CD8-positive, alpha-beta memory T cell (primary cell): ENCODE data around the gene HOXD3. TPM values are rescaled to one million over a fixed set of nuclear protein-coding genes. Genes with fewer than 3 reads are reported as not detected.

Experiments used
- CTCF ChIA-PET: fragments of 350-600 bp; sonication (Branson Sonifier 250); formaldehyde crosslinking; loops from one replicate; lab custom pipeline; 2021; ENCODE audit warnings: antibody characterized with exemption; lab: Charles Lee
- POLR2A ChIA-PET: fragments of 350-600 bp; sonication (Branson Sonifier 250); formaldehyde crosslinking; loops from one replicate; lab custom pipeline; 2021; ENCODE audit warnings: antibody characterized with exemption; lab: Charles Lee
- DNase-seq, 5 donors: peaks; one replicate each; pipeline versions ENCODE4 v3.0.0 to v3.0.0-alpha.2; 2020 to 2022; ENCODE audit warnings: mixed read lengths in 1 of 5
- H3K27ac ChIP-seq: one replicate; pipeline ENCODE4 v1.7.0; 2013; ENCODE audit warnings: low read depth, mild to moderate bottlenecking, low read length, moderate library complexity
- H3K27me3 ChIP-seq: 2 replicates; pipeline ENCODE4 v1.7.0; 2013; ENCODE audit warnings: low read length, mild to moderate bottlenecking; ENCODE audit not compliant: insufficient read depth, poor library complexity, severe bottlenecking
- H3K36me3 ChIP-seq: 2 replicates; pipeline ENCODE4 v1.7.0; 2013; ENCODE audit warnings: mild to moderate bottlenecking, low read length, moderate library complexity; ENCODE audit not compliant: insufficient read depth
- H3K4me1 ChIP-seq: 2 replicates; pipeline ENCODE4 v1.7.0; 2013; ENCODE audit warnings: mild to moderate bottlenecking, low read length, moderate library complexity; ENCODE audit not compliant: insufficient read depth
- H3K4me3 ChIP-seq: 2 replicates; pipeline ENCODE4 v1.7.0; 2013; ENCODE audit warnings: mild to moderate bottlenecking, low read length
- H3K9me3 ChIP-seq: 2 replicates; pipeline ENCODE4 v1.7.0; 2013; ENCODE audit warnings: mild to moderate bottlenecking, low read length
- H3K27ac Mint-ChIP-seq, 8 donors: one replicate each; pipeline ENCODE4 v1.8.0; 2020 to 2021; ENCODE audit warnings: mixed read lengths in 8 of 8, mild to moderate bottlenecking in 6 of 8, inconsistent platforms in 3 of 8, moderate library complexity in 3 of 8
- H3K27me3 Mint-ChIP-seq, 2 donors: one replicate each; pipeline ENCODE4 v1.8.0; 2020 to 2021; ENCODE audit warnings: mixed read lengths in 2 of 2, mild to moderate bottlenecking in 1 of 2, moderate library complexity in 1 of 2
- H3K36me3 Mint-ChIP-seq, 3 donors: one replicate each; pipeline ENCODE4 v1.8.0; 2020 to 2021; ENCODE audit warnings: mixed read lengths in 3 of 3, inconsistent platforms in 1 of 3, mild to moderate bottlenecking in 1 of 3
- H3K4me1 Mint-ChIP-seq, 3 donors: one replicate each; pipeline ENCODE4 v1.8.0; 2020 to 2021; ENCODE audit warnings: mixed read lengths in 3 of 3, inconsistent platforms in 1 of 3, mild to moderate bottlenecking in 1 of 3
- H3K4me3 Mint-ChIP-seq, 7 donors: one replicate each; pipeline ENCODE4 v1.8.0; 2020 to 2021; ENCODE audit warnings: mixed read lengths in 7 of 7, mild to moderate bottlenecking in 6 of 7, moderate library complexity in 4 of 7, inconsistent platforms in 2 of 7
- H3K9me3 Mint-ChIP-seq, 5 donors: one replicate each; pipeline ENCODE4 v1.8.0; 2020 to 2022; ENCODE audit warnings: mixed read lengths in 5 of 5, mild to moderate bottlenecking in 3 of 5, moderate library complexity in 2 of 5, inconsistent platforms in 1 of 5
- polyA plus RNA-seq: library from polyadenylated mRNA; unstranded; fragments of 300-500 nt; fragmentation: Illumina TruSeq; gene quantifications from one replicate; pipeline ENCODE4 v1.2.3, GENCODE V29; 2021
- total RNA-seq, 2 experiments: library from RNA; stranded (reverse); gene quantifications; one replicate each; pipeline ENCODE4 v1.2.3, GENCODE V29; 2021

HOXD3 gene
- total and polyA plus RNA-seq, 3 experiments from 2014 or later, result not detected

DNA sequence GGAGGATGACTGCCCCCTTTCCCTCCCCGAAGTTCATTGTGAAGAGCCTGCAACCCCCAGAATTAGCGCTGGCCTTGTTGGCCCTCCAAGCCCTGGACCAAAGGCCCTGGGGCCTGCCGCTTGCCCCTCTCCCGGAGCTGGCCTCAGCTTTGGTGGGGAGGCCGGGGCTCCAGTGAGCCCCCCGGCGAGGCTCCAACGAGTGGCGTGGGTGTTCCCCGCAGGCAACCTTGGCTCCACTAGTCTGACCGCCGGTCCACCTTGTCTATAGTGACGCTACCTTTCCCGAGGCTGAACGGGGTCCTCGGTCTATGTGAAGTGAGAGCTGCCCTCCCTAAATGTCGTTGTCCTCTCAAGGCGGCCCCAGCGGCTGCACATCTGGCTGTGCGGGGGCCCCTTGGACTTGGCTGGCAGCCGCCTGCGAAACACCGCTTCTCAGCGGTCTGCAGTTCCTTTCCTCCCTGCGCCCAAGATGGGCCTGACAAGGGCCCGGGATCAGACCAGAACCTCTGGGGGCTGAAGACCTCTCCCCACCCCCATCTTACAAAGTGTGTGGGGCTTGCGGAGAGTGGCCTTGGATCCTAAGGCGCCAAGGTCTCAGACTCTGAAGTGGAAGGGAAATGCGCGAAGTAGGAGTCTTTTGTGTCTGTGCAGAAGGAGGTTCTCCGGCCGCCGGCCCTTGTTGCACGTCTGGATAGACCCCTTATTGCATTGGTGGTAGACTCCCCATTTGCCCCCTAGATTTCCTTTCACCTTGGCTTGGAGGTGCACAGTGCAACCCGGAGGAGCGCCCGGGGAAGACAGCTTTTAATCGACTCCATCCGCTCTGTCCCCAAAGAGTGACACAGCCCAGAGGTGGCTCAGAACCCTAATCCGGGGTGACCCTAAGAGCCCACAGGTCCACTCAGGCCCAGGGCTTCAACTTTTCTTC, 44.5 kb upstream of the HOXD3 start:
- DNase-seq, result no peak
- Mint-ChIP-seq H3K27me3 (peaks cover 89 to 92% of the 10 kb centered on the region in 2 donors), H3K4me3 (peak overlapping the region in 3 of 7 donors; percentile 5 to 46 (median 40)), H3K4me1 (peaks cover 6 to 19% (median 12%) of the 10 kb centered on the region in 3 donors), H3K36me3 (no peaks in the 10 kb centered on the region), H3K27ac (peak overlapping the region in 2 of 8 donors; percentile 7 to 62), H3K9me3 (peaks cover 0 to 29% (median 6%) of the 10 kb centered on the region in 5 donors)
- Histone ChIP-seq H3K27ac (no peak overlapping the region), H3K9me3 (no peaks in the 10 kb centered on the region), H3K36me3 (no peaks in the 10 kb centered on the region), H3K4me1 (no peaks in the 10 kb centered on the region), H3K27me3 (peaks cover 90% of the 10 kb centered on the region), H3K4me3 (no peak overlapping the region)
- ChIA-PET CTCF (interaction anchor here (1.0 kb wide), 1 partner anchor 15 kb away, joined by 3 read pairs; no protein-coding TSS in a partner anchor), POLR2A (no interaction called here)

DNA sequence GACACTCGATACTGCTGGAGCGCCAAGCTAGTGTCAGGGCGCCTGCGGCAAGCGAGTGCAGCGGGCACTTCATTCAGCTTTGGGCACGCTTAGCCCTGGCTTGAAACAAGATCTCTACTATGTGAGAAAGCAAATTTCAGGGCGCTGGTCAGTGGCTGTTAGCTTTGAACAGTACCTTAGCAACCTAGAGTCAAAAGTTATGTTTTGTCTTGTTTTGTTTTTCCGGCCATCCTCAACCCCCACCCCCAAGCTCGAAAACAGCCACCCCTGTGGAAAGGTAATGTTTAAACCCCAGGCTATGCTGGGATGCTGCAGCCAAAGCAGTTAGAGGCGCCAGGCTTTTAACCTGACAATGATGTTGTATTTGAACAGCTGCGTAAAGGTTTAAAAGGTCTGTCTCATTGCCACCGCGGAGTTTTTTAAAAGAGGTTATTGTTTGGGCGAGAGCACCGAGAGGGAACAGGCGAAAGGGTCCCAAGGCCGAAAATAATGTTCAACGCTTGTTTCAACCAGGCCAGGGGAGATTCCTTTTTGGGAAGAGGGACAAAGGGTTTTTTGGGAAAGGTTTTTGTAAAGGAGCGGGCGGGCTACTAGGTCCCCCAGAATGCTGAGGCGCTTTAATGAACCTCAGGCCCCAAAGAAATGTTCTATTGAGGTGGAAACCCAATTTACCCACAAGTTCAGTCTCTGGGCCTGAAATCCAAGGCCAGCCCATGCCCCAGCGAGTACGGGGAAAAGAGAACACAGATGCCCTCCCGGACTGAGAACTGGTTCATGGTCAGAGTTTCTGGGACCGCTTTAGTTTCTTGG, 42.8 kb upstream of the HOXD3 start:
- H3K27me3 ChIP-seq, result peaks cover 97% of the 10 kb centered on the region
- DNase-seq, result no peak
- H3K27me3 Mint-ChIP-seq, result peaks cover 94 to 95% of the 10 kb centered on the region in 2 donors
- H3K4me3 Mint-ChIP-seq, result no peak overlapping the region
- no peak overlapping the region for H3K4me3 ChIP-seq
- no peaks in the 10 kb centered on the region for H3K36me3 ChIP-seq
- no peaks in the 10 kb centered on the region for H3K9me3 ChIP-seq
- peak overlapping the region in 1 of 8 donors; percentile 40 for H3K27ac Mint-ChIP-seq
- POLR2A ChIA-PET, result no interaction called here
- H3K4me1 ChIP-seq, result no peaks in the 10 kb centered on the region
- CTCF ChIA-PET, result interaction anchor here (0.8 to 1.4 kb wide), 3 partner anchors 13 to 26 kb away, joined by 3 to 5 read pairs (median 4); no protein-coding TSS in a partner anchor
- peaks cover 0 to 3% (median 0%) of the 10 kb centered on the region in 3 donors for H3K36me3 Mint-ChIP-seq
- no peak overlapping the region for H3K27ac ChIP-seq
- peaks cover 6 to 18% (median 7%) of the 10 kb centered on the region in 3 donors for H3K4me1 Mint-ChIP-seq
- peaks cover 0 to 32% (median 10%) of the 10 kb centered on the region in 5 donors for H3K9me3 Mint-ChIP-seq

GRCh38 chr2:176114930-176115625, 42.0 kb upstream of the HOXD3 start:
- no peak overlapping the region for H3K27ac ChIP-seq
- peaks cover 93 to 95% of the 10 kb centered on the region in 2 donors for H3K27me3 Mint-ChIP-seq
- ChIA-PET POLR2A (no interaction called here), CTCF (interaction anchor here (0.9 to 1.4 kb wide), 2 partner anchors 12 to 19 kb away, joined by 4 to 5 read pairs; no protein-coding TSS in a partner anchor)
- H3K4me3 Mint-ChIP-seq, result no peak overlapping the region
- no peaks in the 10 kb centered on the region for H3K4me1 ChIP-seq
- no peaks in the 10 kb centered on the region for H3K36me3 ChIP-seq
- H3K4me3 ChIP-seq, result no peak overlapping the region
- H3K36me3 Mint-ChIP-seq, result peaks cover 0 to 3% (median 0%) of the 10 kb centered on the region in 3 donors
- DNase-seq, result no peak
- peaks cover 97% of the 10 kb centered on the region for H3K27me3 ChIP-seq
- peak overlapping the region in 1 of 8 donors; percentile 30 for H3K27ac Mint-ChIP-seq
- no peaks in the 10 kb centered on the region for H3K9me3 ChIP-seq
- peaks cover 2 to 15% (median 4%) of the 10 kb centered on the region in 3 donors for H3K4me1 Mint-ChIP-seq
- H3K9me3 Mint-ChIP-seq, result peaks cover 0 to 28% (median 10%) of the 10 kb centered on the region in 5 donors

DNA sequence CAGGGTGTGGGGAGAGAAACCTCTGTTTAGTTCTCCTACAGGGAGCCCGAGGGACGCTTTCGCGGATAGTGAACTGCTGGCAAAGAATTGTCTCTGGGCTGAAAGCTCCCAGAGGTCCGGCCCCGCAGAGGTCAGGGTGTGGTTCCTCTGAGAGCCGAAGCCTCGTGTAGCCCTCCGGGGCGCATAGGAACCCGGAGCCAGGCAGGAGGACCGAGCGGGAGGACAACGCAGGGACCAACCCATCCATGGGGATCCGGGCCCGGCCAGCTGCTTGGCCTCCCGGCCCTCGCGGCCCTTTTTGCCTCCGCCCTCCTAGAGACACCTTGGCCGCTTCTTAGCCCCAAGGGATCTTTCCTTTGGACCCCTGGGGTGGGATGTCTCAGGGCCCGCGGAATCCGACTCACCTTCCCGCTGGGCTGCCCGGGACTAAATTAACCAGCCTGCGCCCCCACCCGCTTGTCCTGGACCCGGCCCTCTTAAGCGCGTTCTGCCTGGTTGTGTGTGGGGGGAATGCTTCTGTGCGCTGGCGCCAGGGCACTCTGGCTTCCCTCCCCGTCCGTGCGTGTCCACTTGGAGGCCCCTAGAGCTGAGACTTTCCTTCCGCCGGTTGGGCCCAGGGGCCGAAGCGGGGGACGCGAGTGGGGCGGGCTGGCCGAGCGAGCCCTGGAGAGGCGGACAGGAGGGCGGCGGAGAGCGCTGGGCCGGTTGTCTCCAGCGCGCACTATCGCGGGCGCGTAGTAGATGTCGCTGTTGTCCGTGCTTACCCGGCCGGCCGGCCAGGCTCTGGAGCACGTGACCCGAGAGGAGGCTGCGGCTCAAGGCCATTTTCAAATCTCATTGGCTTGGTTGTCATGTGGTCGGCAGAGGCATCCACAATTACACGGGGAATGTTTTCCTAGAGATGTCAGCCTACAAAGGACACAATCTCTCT, 41.0 kb upstream of the HOXD3 start, which contains the start of gene HOXD10:
Gene HOXD10 (plus strand): TSS at position 896 of the 931 bp plus-strand sequence. CDS start 56 bp downstream, outside the sequence.
- CTCF ChIA-PET, result no interaction called here
- Histone ChIP-seq H3K4me3 (no peak within 1 kb of the TSS), H3K4me1 (no peaks in the 10 kb centered on the region), H3K9me3 (no peaks in the 10 kb centered on the region), H3K36me3 (no peaks in the 10 kb centered on the region), H3K27ac (no peak within 1 kb of the TSS), H3K27me3 (peaks cover 97% of the 10 kb centered on the region)
- Mint-ChIP-seq H3K4me3 (peak within 1 kb of the TSS in 1 of 7 donors; percentile 57), H3K36me3 (peaks cover 0 to 3% (median 0%) of the 10 kb centered on the region in 3 donors), H3K27ac (peak within 1 kb of the TSS in 3 of 8 donors; percentile 19 to 86 (median 74)), H3K4me1 (peaks cover 2 to 13% (median 4%) of the 10 kb centered on the region in 3 donors), H3K9me3 (peaks cover 0 to 22% (median 8%) of the 10 kb centered on the region in 5 donors), H3K27me3 (peaks cover 93 to 95% of the 10 kb centered on the region in 2 donors)
- POLR2A ChIA-PET, result no interaction called here
- no peak for DNase-seq

DNA sequence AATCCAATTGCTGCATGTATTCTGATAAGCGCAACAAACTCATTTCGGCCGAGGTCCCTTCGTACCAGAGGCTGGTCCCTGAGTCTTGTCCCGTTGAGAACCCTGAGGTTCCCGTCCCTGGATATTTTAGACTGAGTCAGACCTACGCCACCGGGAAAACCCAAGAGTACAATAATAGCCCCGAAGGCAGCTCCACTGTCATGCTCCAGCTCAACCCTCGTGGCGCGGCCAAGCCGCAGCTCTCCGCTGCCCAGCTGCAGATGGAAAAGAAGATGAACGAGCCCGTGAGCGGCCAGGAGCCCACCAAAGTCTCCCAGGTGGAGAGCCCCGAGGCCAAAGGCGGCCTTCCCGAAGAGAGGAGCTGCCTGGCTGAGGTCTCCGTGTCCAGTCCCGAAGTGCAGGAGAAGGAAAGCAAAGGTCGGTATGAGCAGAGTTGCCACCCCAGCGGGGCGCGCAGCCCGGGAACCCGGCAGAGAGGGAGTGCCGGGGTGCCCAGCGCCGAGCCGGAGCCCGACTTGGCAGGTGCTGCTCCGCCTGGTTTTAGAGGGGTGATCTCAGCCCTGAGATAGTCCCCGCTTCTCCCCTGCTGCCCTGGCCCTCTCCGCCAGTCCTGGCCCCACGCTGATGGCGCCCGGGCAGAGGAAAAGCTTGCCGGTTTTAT, 39.8 kb upstream of the HOXD3 start:
- ChIA-PET CTCF (no interaction called here), POLR2A (no interaction called here)
- Histone ChIP-seq H3K9me3 (no peaks in the 10 kb centered on the region), H3K36me3 (no peaks in the 10 kb centered on the region), H3K27ac (no peak overlapping the region), H3K27me3 (peaks cover 97% of the 10 kb centered on the region), H3K4me3 (no peak overlapping the region), H3K4me1 (no peaks in the 10 kb centered on the region)
- H3K9me3 Mint-ChIP-seq, result peaks cover 0 to 18% (median 8%) of the 10 kb centered on the region in 5 donors
- peaks cover 0 to 3% (median 0%) of the 10 kb centered on the region in 3 donors for H3K36me3 Mint-ChIP-seq
- H3K4me3 Mint-ChIP-seq, result peak overlapping the region in 1 of 7 donors; percentile 57
- DNase-seq, result no peak
- peaks cover 90 to 91% of the 10 kb centered on the region in 2 donors for H3K27me3 Mint-ChIP-seq
- H3K4me1 Mint-ChIP-seq, result peaks cover 2 to 5% (median 4%) of the 10 kb centered on the region in 3 donors
- H3K27ac Mint-ChIP-seq, result peak overlapping the region in 2 of 8 donors; percentile 15 to 74

GRCh38 chr2:176117823-176118371, 39.2 kb upstream of the HOXD3 start:
- H3K27me3 ChIP-seq, result peaks cover 95% of the 10 kb centered on the region
- Mint-ChIP-seq H3K9me3 (peaks cover 0 to 17% (median 8%) of the 10 kb centered on the region in 5 donors), H3K27me3 (peaks cover 86 to 88% of the 10 kb centered on the region in 2 donors), H3K36me3 (peaks cover 0 to 3% (median 0%) of the 10 kb centered on the region in 3 donors), H3K4me3 (peak overlapping the region in 2 of 7 donors; percentile 17 to 51), H3K4me1 (peaks cover 4 to 7% (median 5%) of the 10 kb centered on the region in 3 donors), H3K27ac (peak overlapping the region in 2 of 8 donors; percentile 74 to 77)
- H3K9me3 ChIP-seq, result no peaks in the 10 kb centered on the region
- H3K27ac ChIP-seq, result no peak overlapping the region
- no peak for DNase-seq
- no peak overlapping the region for H3K4me3 ChIP-seq
- POLR2A ChIA-PET, result no interaction called here
- CTCF ChIA-PET, result no interaction called here
- H3K36me3 ChIP-seq, result no peaks in the 10 kb centered on the region
- H3K4me1 ChIP-seq, result no peaks in the 10 kb centered on the region
